HepG2 (cell line): ENCODE measurements around the gene HYLS1. TPM values are rescaled to one million over a fixed set of nuclear protein-coding genes. Genes with fewer than 3 reads are reported as not detected.

Experiments used
- ATAC-seq: fragments of 200-7000 bp; cut with Tn5 transposase; 3 replicates; pipeline ENCODE4 v1.9.1; 2020; ENCODE audit warnings: mild to moderate bottlenecking, moderate library complexity
- BruUV-seq: library from RNA; stranded (reverse); fragments of 400-500 nt; replicated peaks from 2 replicates; lab custom pipeline; 2021; lab: Mats Ljungman, UMichigan
- CTCF ChIA-PET: fragments of 300-600 bp; formaldehyde crosslinking; extraction: SDS; loops from one replicate; lab custom pipeline; 2021; ENCODE audit warnings: low total read pairs, inconsistent platforms, low intra/inter-chr PET ratio; lab: Yijun Ruan, JAX
- POLR2A ChIA-PET: fragments of 350-600 bp; sonication (Branson Sonifier 250); formaldehyde crosslinking; loops from one replicate; lab custom pipeline; 2020; ENCODE audit warnings: antibody characterized with exemption, inconsistent platforms; lab: Yijun Ruan, JAX
- DNase-seq: peaks from one replicate; pipeline ENCODE4 v3.0.0-alpha.2; 2015; ENCODE audit warnings: low spot score
- FAIRE-seq: peaks from 3 replicates; lab custom pipeline; 2011; peaks lifted over from hg19 to GRCh38; lab: Jason Lieb, UNC
- H2AFZ ChIP-seq: one replicate; pipeline ENCODE4 v1.6.1; 2011; ENCODE audit warnings: low read length, inconsistent platforms
- H3K27ac ChIP-seq: fragments of 300-600 bp; 3 replicates; pipeline ENCODE4 v1.8.0; 2011; ENCODE audit warnings: mixed run types, mild to moderate bottlenecking, mixed read lengths, low read length, inconsistent platforms; ENCODE audit not compliant: insufficient read depth; ENCODE audit errors: extremely low read length
- H3K27me3 ChIP-seq, 2 experiments: fragments of 200-600 bp in 1 of 2; 2 replicates in 1 of 2; 3 replicates in 1 of 2; pipeline versions ENCODE4 v1.6.0 to v1.8.0; 2011; ENCODE audit warnings: low read length in 2 of 2, mild to moderate bottlenecking in 2 of 2, moderate library complexity in 2 of 2, inconsistent platforms in 1 of 2; ENCODE audit not compliant: insufficient read depth in 2 of 2, control insufficient read depth in 1 of 2
- H3K36me3 ChIP-seq, 2 experiments: fragments of 200-600 bp in 1 of 2; replicated peaks in 1 of 2; 2 replicates in 1 of 2; 3 replicates in 1 of 2; pipeline versions ENCODE4 v1.5.1 to v1.8.0; 2011; ENCODE audit warnings: low read length in 2 of 2, inconsistent platforms in 1 of 2; ENCODE audit not compliant: insufficient read depth in 2 of 2, control insufficient read depth in 1 of 2
- H3K4me1 ChIP-seq: 2 replicates; pipeline ENCODE4 v1.5.1; 2012; ENCODE audit warnings: low read length, inconsistent platforms; ENCODE audit not compliant: insufficient read depth
- H3K4me2 ChIP-seq: 2 replicates; pipeline ENCODE4 v1.6.0; 2011; ENCODE audit warnings: low read depth, low read length, inconsistent platforms
- H3K4me3 ChIP-seq, 3 experiments: fragments of 200-600 bp in 1 of 3; sonication (generic), shearing (Covaris generic) in 1 of 3; replicated peaks in 1 of 3; 2 replicates each; pipeline ENCODE4 v1.5.1; 2011 to 2016; ENCODE audit warnings: low read length in 3 of 3, inconsistent platforms in 2 of 3, low read depth in 2 of 3, mild to moderate bottlenecking in 2 of 3, control low read depth in 1 of 3, mixed read lengths in 1 of 3; ENCODE audit not compliant: insufficient read depth in 1 of 3
- H3K79me2 ChIP-seq: one replicate; pipeline ENCODE4 v1.6.1; 2011; ENCODE audit warnings: low read length, inconsistent platforms; ENCODE audit not compliant: insufficient read depth
- H3K9ac ChIP-seq: 2 replicates; pipeline ENCODE4 v1.6.0; 2011; ENCODE audit warnings: mild to moderate bottlenecking, low read depth, low read length, inconsistent platforms; ENCODE audit not compliant: insufficient read depth
- H3K9me3 ChIP-seq: 2 replicates; pipeline ENCODE4 v1.5.1; 2012; ENCODE audit warnings: mild to moderate bottlenecking, low read length
- H4K20me1 ChIP-seq: 2 replicates; pipeline ENCODE4 v1.6.0; 2011; ENCODE audit warnings: inconsistent platforms, mild to moderate bottlenecking, low read length, moderate library complexity; ENCODE audit not compliant: insufficient read depth
- ARNT ChIP-seq: fragments of 450-650 bp; IDR thresholded peaks from 2 replicates; pipeline ENCODE4 v1.6.1; 2017
- BORCS8-MEF2B ChIP-seq: sonication (generic); formaldehyde crosslinking; IDR thresholded peaks from 2 replicates; pipeline ENCODE4 v1.8.0; 2022; ENCODE audit warnings: mild to moderate bottlenecking, missing genetic modification reagents
- CENPBD1 ChIP-seq: sonication (generic); formaldehyde crosslinking; IDR thresholded peaks from 2 replicates; pipeline ENCODE4 v1.8.0; 2022; ENCODE audit warnings: missing genetic modification reagents, low read depth, mild to moderate bottlenecking, borderline replicate concordance
- FOXP1 ChIP-seq, 2 experiments: fragments of 450-650 bp in 1 of 2; IDR thresholded peaks; 2 replicates each; pipeline ENCODE4 v1.6.1; 2017 to 2018; ENCODE audit warnings: antibody characterized with exemption in 1 of 2
- HDAC1 ChIP-seq: sonication (generic); formaldehyde crosslinking; IDR thresholded peaks from 2 replicates; pipeline ENCODE4 v1.5.1; 2020; ENCODE audit warnings: mild to moderate bottlenecking, missing genetic modification reagents
- KDM6A ChIP-seq: IDR thresholded peaks from 2 replicates; pipeline ENCODE4 v1.6.1; 2016; ENCODE audit warnings: low read depth
- MEIS2 ChIP-seq: sonication (generic); formaldehyde crosslinking; IDR thresholded peaks from 2 replicates; pipeline ENCODE4 v1.9.0; 2021; ENCODE audit warnings: mild to moderate bottlenecking, missing genetic modification reagents
- MIXL1 ChIP-seq: IDR thresholded peaks from 2 replicates; pipeline ENCODE4 v1.6.1; 2016
- NR1H2 ChIP-seq: sonication (generic); formaldehyde crosslinking; IDR thresholded peaks from 2 replicates; pipeline ENCODE4 v1.8.1; 2022; ENCODE audit warnings: low read depth, missing genetic modification reagents, borderline replicate concordance
- PAWR ChIP-seq: sonication (generic); formaldehyde crosslinking; IDR thresholded peaks from 2 replicates; pipeline ENCODE4 v1.4.0; 2020; ENCODE audit warnings: missing genetic modification reagents, mild to moderate bottlenecking, borderline replicate concordance
- PBX2 ChIP-seq: IDR thresholded peaks from 2 replicates; pipeline ENCODE4 v1.6.1; 2016; ENCODE audit warnings: control low read depth
- RFX3 ChIP-seq: IDR thresholded peaks from 2 replicates; pipeline ENCODE4 v1.6.1; 2016; ENCODE audit warnings: missing biosample characterization, missing genetic modification reagents
- SATB2 ChIP-seq: sonication (generic); formaldehyde crosslinking; IDR thresholded peaks from 2 replicates; pipeline ENCODE4 v1.5.0; 2020; ENCODE audit warnings: missing genetic modification reagents
- ZFY ChIP-seq: sonication (generic); formaldehyde crosslinking; IDR thresholded peaks from 2 replicates; pipeline ENCODE4 v1.4.0; 2020; ENCODE audit warnings: missing genetic modification reagents
- ZNF251 ChIP-seq: sonication (generic); formaldehyde crosslinking; IDR thresholded peaks from 2 replicates; pipeline ENCODE4 v1.9.0; 2021; ENCODE audit warnings: mild to moderate bottlenecking, missing genetic modification reagents
- ZNF256 ChIP-seq: sonication (generic); formaldehyde crosslinking; conservative IDR thresholded peaks from 2 replicates; pipeline ENCODE4 v1.4.0; 2020; ENCODE audit warnings: missing genetic modification reagents
- ZNF331 ChIP-seq: sonication (generic); formaldehyde crosslinking; IDR thresholded peaks from 2 replicates; pipeline ENCODE4 v1.4.0; 2020; ENCODE audit warnings: missing genetic modification reagents
- ZNF496 ChIP-seq: sonication (generic); formaldehyde crosslinking; IDR thresholded peaks from 2 replicates; pipeline ENCODE4 v1.8.1; 2023; ENCODE audit warnings: mild to moderate bottlenecking, moderate library complexity, missing genetic modification reagents; ENCODE audit not compliant: insufficient replicate concordance
- ZNF510 ChIP-seq: sonication (generic); formaldehyde crosslinking; IDR thresholded peaks from 2 replicates; pipeline ENCODE4 v1.4.0; 2020; ENCODE audit warnings: low read depth, mild to moderate bottlenecking, missing genetic modification reagents
- ZNF556 ChIP-seq: sonication (generic); formaldehyde crosslinking; IDR thresholded peaks from 2 replicates; pipeline ENCODE4 v1.4.0; 2020; ENCODE audit warnings: mild to moderate bottlenecking, missing genetic modification reagents, borderline replicate concordance
- ZNF598 ChIP-seq: sonication (generic); formaldehyde crosslinking; IDR thresholded peaks from 2 replicates; pipeline ENCODE4 v1.5.1; 2020; ENCODE audit warnings: mild to moderate bottlenecking, missing genetic modification reagents, borderline replicate concordance
- whole genome bisulfite sequencing: methylation state at CpG from one replicate; pipeline ENCODE4 v1.1.6; 2017; ENCODE audit warnings: low lambda C conversion rate; 5-methylcytosine and 5-hydroxymethylcytosine counted together
- in situ Hi-C: cut with HindIII; loops from 2 replicates; pipeline ENCODE4 v1.10.0; 2017; ENCODE audit warnings: low pct_unique_long_range_greater_than_20kb; ENCODE audit not compliant: extremely low pct_ligation_motif_present
- intact Hi-C: fragments of 100-400 bp; cut with micrococcal nuclease; formaldehyde crosslinking; loops from one replicate; pipeline ENCODE4 v1.10.0; 2022; ENCODE audit not compliant: unreplicated experiment
- polyA plus RNA-seq, 8 experiments: library from polyadenylated mRNA; depleted of rRNA in 3 of 8; stranded (reverse) in 7 of 8; unstranded in 1 of 8; fragments of >200 nt; fragmentation: Illumina TruSeq in 4 of 8; extraction: Trizol in 4 of 8; gene quantifications; 2 replicates each; pipeline versions ENCODE4 v1.2.1 to v1.2.3, GENCODE V29; 2011 to 2016; ENCODE audit warnings: low read depth in 4 of 8, missing spikeins in 1 of 8, mixed read lengths in 1 of 8; ENCODE audit not compliant: insufficient read depth in 1 of 8
- total RNA-seq, 5 experiments: library from RNA; depleted of rRNA; stranded (reverse); fragments of >200 nt; fragmentation: Illumina TruSeq; extraction: Trizol; gene quantifications; 2 replicates each; pipeline ENCODE4 v1.2.3, GENCODE V29; 2016; ENCODE audit warnings: low read depth in 1 of 5

HYLS1 gene
- total and polyA plus RNA-seq, 2 of the 13 experiments (the other 11 are each of a cell fraction or from before 2014, with no cell fraction given) = 1.3 to 3.8 TPM

GRCh38 chr11:125929445-125930075 is 42.1 kb downstream of the HYLS1 start (continued):
- TF ChIP-seq ZFY (CRISPR knock-in tag) (no peak), ZNF556 (CRISPR knock-in tag) (no peak), CENPBD1 (CRISPR knock-in tag) (no peak)

GRCh38 chr11:125930076-125930450 is 42.6 kb downstream of the HYLS1 start:
- no peak overlapping the region for H3K4me2 ChIP-seq
- no peaks in the 10 kb centered on the region for H4K20me1 ChIP-seq
- CTCF ChIA-PET = no interaction called here
- no peaks in the 10 kb centered on the region for H3K9me3 ChIP-seq
- H2AFZ ChIP-seq = no peak overlapping the region
- H3K27ac ChIP-seq = no peak overlapping the region
- no TSS peak for BruUV-seq
- TF ChIP-seq ZNF256 = no peak
- TF ChIP-seq ZNF598 = no peak
- TF ChIP-seq ZNF496 (CRISPR knock-in tag) = no peak
- TF ChIP-seq BORCS8-MEF2B (CRISPR knock-in tag) = no peak
- TF ChIP-seq PBX2 (CRISPR knock-in tag) = no peak
- TF ChIP-seq ZNF510 = no peak
- no peak for TF ChIP-seq MEIS2
- TF ChIP-seq PAWR (CRISPR knock-in tag) = no peak
- TF ChIP-seq RFX3 (CRISPR knock-in tag) = no peak
- no peak for TF ChIP-seq ZNF331 (CRISPR knock-in tag)
- TF ChIP-seq HDAC1 (CRISPR knock-in tag) = no peak
- TF ChIP-seq ZNF251 = no peak
- TF ChIP-seq ARNT = no peak
- TF ChIP-seq NR1H2 (CRISPR knock-in tag) = no peak
- no peak for TF ChIP-seq FOXP1 (IDR thresholded peaks at IDR 0.05)
- no peak for TF ChIP-seq FOXP1 (CRISPR knock-in tag; IDR thresholded peaks at IDR 0.05)
- TF ChIP-seq KDM6A (CRISPR knock-in tag) = no peak
- TF ChIP-seq MIXL1 (CRISPR knock-in tag) = no peak
- TF ChIP-seq SATB2 (CRISPR knock-in tag) = no peak
- TF ChIP-seq, all 625 proteins: peak for 0
- H3K9ac ChIP-seq = no peak overlapping the region
- in situ Hi-C loops (no loop called here), intact Hi-C loops (no loop called here)
- DNase-seq = no peak
- ATAC-seq = no peak
- no peak for FAIRE-seq
- WGBS = 73% methylated on average over 11 of the region's 11 CpGs
- POLR2A ChIA-PET = no interaction called here
- H3K36me3 ChIP-seq = no peaks in the 10 kb centered on the region
- peaks cover 32% of the 10 kb centered on the region for H3K4me1 ChIP-seq
- 0 out of 5 replicates have a peak, but pooled peaks cover 0 to 8% of the 10 kb centered on the region in 2 experiments for H3K27me3 ChIP-seq
- no peaks in the 10 kb centered on the region for H3K79me2 ChIP-seq
- no peak overlapping the region for H3K4me3 ChIP-seq
